Measurements from ENCODE around the gene TYROBP. TPM values are rescaled to one million over a fixed set of nuclear protein-coding genes. Genes with fewer than 3 reads are reported as not detected.
"Not testable (repeated sequence)": the region's sequence is repeated elsewhere in the genome, so short reads cannot be mapped to it uniquely, and the experiment has no call there.

TYROBP gene
- polyA plus RNA-seq (2011; rRNA removed) (not detected in 2 replicates), polyA plus RNA-seq (2017; fragmentation: RNase III; extraction: RNeasy Plus Mini Kit Qiagen cat#74134 plus additional on column Dnase treatment) (0.21 TPM in 1 of 3 replicates, not detected in the others), polyA minus RNA-seq (2011; rRNA and poly(A)+ RNA removed) (2.1 TPM in 1 of 2 replicates, not detected in the other)
- 0.14 and 0.34 TPM in 2 replicates for polyA plus RNA-seq (2012; cell fraction: cytosol; rRNA removed)
- 0.29 TPM in 1 of 2 replicates, not detected in the other for polyA plus RNA-seq (2012; cell fraction: nucleus; rRNA removed)

- 0 out of 6 replicates have a peak within 1 kb of the TSS, but pooled peaks of 1 of the 2 experiments have one; percentile 1 for H3K27ac ChIP-seq
- no peak for TF ChIP-seq JUNB (IDR thresholded peaks at IDR 0.05)
- TF ChIP-seq EHMT2 (IDR thresholded peaks at IDR 0.05; ENCODE audit: low read depth): no peak
- TF ChIP-seq ATOH8 (CRISPR knock-in tag; IDR thresholded peaks at IDR 0.05; ENCODE audit: low read depth): no peak
- no peak for TF ChIP-seq PHF8 (IDR thresholded peaks at IDR 0.05; ENCODE audit: borderline replicate concordance, low read depth)
- no peak for TF ChIP-seq REST (IDR thresholded peaks at IDR 0.05)
- TF ChIP-seq RNF2 (IDR thresholded peaks at IDR 0.05; ENCODE audit: borderline replicate concordance, low read depth): no peak
- TF ChIP-seq MYC (IDR thresholded peaks at IDR 0.05; ENCODE audit: borderline replicate concordance, low read length): no peak
- no peak for TF ChIP-seq BHLHE40 (IDR thresholded peaks at IDR 0.05; ENCODE audit: low read depth, low read length)
- no peak for TF ChIP-seq FOSB (CRISPR knock-in tag; IDR thresholded peaks at IDR 0.05)
- no peak for TF ChIP-seq HES2 (IDR thresholded peaks at IDR 0.05)
- no peak for TF ChIP-seq EP300 (IDR thresholded peaks at IDR 0.05)
- no peak for TF ChIP-seq SREBF2 (IDR thresholded peaks at IDR 0.05)
- TF ChIP-seq ZSCAN20 (CRISPR knock-in tag; IDR thresholded peaks at IDR 0.05): no peak
- no peak for TF ChIP-seq RAD21 (conservative IDR thresholded peaks at IDR 0.05 in 1 of 2, IDR thresholded peaks at IDR 0.05 in 1 of 2)
- TF ChIP-seq TP53 (CRISPR knock-in tag; IDR thresholded peaks at IDR 0.05): no peak
- FAIRE-seq: no peak
- ChIA-PET POLR2A (no interaction called here), CTCF (interaction anchor here (0.8 to 1.8 kb wide), 5 partner anchors 10 to 23 kb away, joined by 3 to 11 read pairs (median 7); no protein-coding TSS in a partner anchor)
- 0 out of 6 replicates have a peak, but pooled peaks of 1 of the 2 experiments have one; percentile 10 for ATAC-seq
- H3K4me2 ChIP-seq: no peak within 1 kb of the TSS
- peaks cover 13% of the 10 kb centered on the region; the same call in 2 of the 3 replicates for H3K4me1 ChIP-seq
- 75% methylated on average over 9 of the region's 9 CpGs for WGBS (ENCODE audit: missing lambda C conversion rate)
- no peaks in the 10 kb centered on the region for H3K9me3 ChIP-seq
- DNase-seq (ENCODE audit: low read depth in 1 of 2, low spot score in 1 of 2): no peak
- no peak within 1 kb of the TSS for H3K4me3 ChIP-seq
Measured at GRCh38 chr19:35908010-35908441, at the start of gene TYROBP. Gene TYROBP (minus strand): TSS chr19:35908295. CDS start chr19:35908228, 67 bp downstream.

GRCh38 chr19:35957411-35957810 lies 49.3 kb upstream of the TYROBP start:
- FAIRE-seq; DNase-seq (ENCODE audit: low read depth in 1 of 2, low spot score in 1 of 2); H3K4me2 ChIP-seq; H3K9me3 ChIP-seq; ATAC-seq; H3K27ac ChIP-seq; H3K4me3 ChIP-seq; H3K4me1 ChIP-seq: not testable (repeated sequence)
- 60% methylated on average over 8 of the region's 8 CpGs for WGBS (ENCODE audit: missing lambda C conversion rate)
- POLR2A ChIA-PET: interaction anchor here (0.6 to 0.7 kb wide), 2 partner anchors 126 to 158 kb away, joined by 3 read pairs; partner anchors contain the start of gene TBCB
- CTCF ChIA-PET: interaction anchor here (1.5 to 2.2 kb wide), 3 partner anchors 9 to 76 kb away, joined by 5 to 7 read pairs (median 6); no protein-coding TSS in a partner anchor
